ENCODE data around the gene TRIO. TPM values are rescaled to one million over a fixed set of nuclear protein-coding genes. Genes with fewer than 3 reads are reported as not detected.

Gene TRIO
- total and polyA plus RNA-seq, 10 of the 15 experiments (the other 5 are each of a cell fraction or from before 2014, with no cell fraction given) = 5.1 to 96.4 (median 44.6) TPM

DNA sequence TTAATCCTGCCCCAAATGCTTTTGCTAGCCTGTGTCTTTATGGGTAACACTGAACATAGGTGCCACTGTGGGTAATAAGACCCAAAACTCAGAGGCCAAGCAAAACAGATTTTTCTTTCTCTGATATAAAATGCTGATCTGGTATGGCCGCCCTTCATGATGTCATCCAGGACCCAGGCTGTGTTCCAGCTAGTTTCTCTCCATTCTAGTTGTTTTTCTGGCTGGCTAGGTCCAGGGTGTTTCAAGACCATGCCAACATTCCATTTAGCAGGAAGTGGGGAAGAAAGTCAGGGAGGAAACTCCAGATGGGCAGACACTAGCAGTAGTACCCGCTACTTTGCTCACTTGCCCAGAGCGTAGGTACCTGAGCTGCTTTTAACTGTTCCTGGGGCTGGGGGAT lies 254.6 kb downstream of the TRIO start:
- 100% methylated on average over 3 of the region's 3 CpGs for WGBS (ENCODE audit: insufficient coverage, insufficient replicate concordance, low lambda C conversion rate, missing lambda C conversion rate)
- CTCF ChIA-PET = interaction anchor here (1.2 to 1.4 kb wide), 3 partner anchors 11 to 277 kb away, joined by 3 to 18 read pairs (median 4); no protein-coding TSS in a partner anchor
- Histone ChIP-seq H3K4me2 (ENCODE audit: control insufficient read depth, insufficient read depth) (no peak overlapping the region), H3K27me3 (replicated peaks in 1 of 2; ENCODE audit: control insufficient read depth in 2 of 2, insufficient read depth in 2 of 2, low read length in 1 of 2) (no peaks in the 10 kb centered on the region), H3K79me2 (ENCODE audit: control insufficient read depth, insufficient read depth, low read length) (no peaks in the 10 kb centered on the region), H3K36me3 (ENCODE audit: control insufficient read depth in 2 of 2, insufficient read depth in 2 of 2, low read length in 1 of 2) (peaks cover 2 to 53% of the 10 kb centered on the region in 2 experiments), H3K9me3 (replicated peaks; ENCODE audit: control insufficient read depth, insufficient read depth, low read length) (no peaks in the 10 kb centered on the region; the same call in 2 of the 3 replicates), H3K27ac (ENCODE audit: control insufficient read depth, insufficient read depth) (no peak overlapping the region), H3K9ac (ENCODE audit: control insufficient read depth, insufficient read depth, low read length) (no peak overlapping the region), H3K4me1 (ENCODE audit: control insufficient read depth, insufficient read depth, low read length) (no peaks in the 10 kb centered on the region), H2AFZ (ENCODE audit: control insufficient read depth, low read depth, low read length) (no peak overlapping the region), H3K4me3 (no peak overlapping the region), H4K20me1 (ENCODE audit: control insufficient read depth, insufficient read depth) (no peaks in the 10 kb centered on the region)
- POLR2A ChIA-PET = no interaction called here
- no peak for FAIRE-seq
- DNase-seq (ENCODE audit: low read depth, low spot score) = no peak
- no peak for ATAC-seq
- RAD21 ChIA-PET (ENCODE audit: unreplicated experiment) = interaction anchor here (4.0 kb wide), 1 partner anchor 250 kb away, joined by 25 read pairs; no protein-coding TSS in a partner anchor
- no TSS peak for BruUV-seq (replicated peaks)
- intact Hi-C loops (cut with micrococcal nuclease; ENCODE audit: unreplicated experiment) = no loop called here
- in situ Hi-C loops (cut with MboI) = loop anchor here (10.0 kb wide), 1 partner anchor 247 kb away; no protein-coding TSS in a partner anchor
- TF ChIP-seq HDGF (IDR thresholded peaks at IDR 0.05) (no peak), CHD2 (IDR thresholded peaks at IDR 0.05; ENCODE audit: borderline replicate concordance, low read depth, low read length) (no peak), RBBP5 (conservative IDR thresholded peaks at IDR 0.05) (no peak), NFYB (IDR thresholded peaks at IDR 0.05; ENCODE audit: insufficient read depth, low read depth, low read length) (no peak), TCF12 (IDR thresholded peaks at IDR 0.05; ENCODE audit: low read depth, low read length) (no peak), MYB (IDR thresholded peaks at IDR 0.05; ENCODE audit: borderline replicate concordance, low read depth, low read length) (no peak), POLR2AphosphoS2 (IDR thresholded peaks at IDR 0.05; ENCODE audit: low read depth, low read length) (no peak), NFXL1 (IDR thresholded peaks at IDR 0.05; ENCODE audit: borderline replicate concordance) (no peak), STAT1 (conservative IDR thresholded peaks at IDR 0.05) (no peak), LARP7 (IDR thresholded peaks at IDR 0.05) (no peak), NR2C1 (IDR thresholded peaks at IDR 0.05) (no peak)
- TF ChIP-seq, protein P1, sequence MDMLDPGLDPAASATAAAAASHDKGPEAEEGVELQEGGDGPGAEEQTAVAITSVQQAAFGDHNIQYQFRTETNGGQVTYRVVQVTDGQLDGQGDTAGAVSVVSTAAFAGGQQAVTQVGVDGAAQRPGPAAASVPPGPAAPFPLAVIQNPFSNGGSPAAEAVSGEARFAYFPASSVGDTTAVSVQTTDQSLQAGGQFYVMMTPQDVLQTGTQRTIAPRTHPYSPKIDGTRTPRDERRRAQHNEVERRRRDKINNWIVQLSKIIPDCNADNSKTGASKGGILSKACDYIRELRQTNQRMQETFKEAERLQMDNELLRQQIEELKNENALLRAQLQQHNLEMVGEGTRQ (IDR thresholded peaks at IDR 0.05; ENCODE audit: borderline replicate concordance, low read depth, low read length) = no peak
- TF ChIP-seq, protein P2, sequence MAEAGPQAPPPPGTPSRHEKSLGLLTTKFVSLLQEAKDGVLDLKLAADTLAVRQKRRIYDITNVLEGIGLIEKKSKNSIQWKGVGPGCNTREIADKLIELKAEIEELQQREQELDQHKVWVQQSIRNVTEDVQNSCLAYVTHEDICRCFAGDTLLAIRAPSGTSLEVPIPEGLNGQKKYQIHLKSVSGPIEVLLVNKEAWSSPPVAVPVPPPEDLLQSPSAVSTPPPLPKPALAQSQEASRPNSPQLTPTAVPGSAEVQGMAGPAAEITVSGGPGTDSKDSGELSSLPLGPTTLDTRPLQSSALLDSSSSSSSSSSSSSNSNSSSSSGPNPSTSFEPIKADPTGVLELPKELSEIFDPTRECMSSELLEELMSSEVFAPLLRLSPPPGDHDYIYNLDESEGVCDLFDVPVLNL (IDR thresholded peaks at IDR 0.05; ENCODE audit: low read depth, low read length) = no peak
- TF ChIP-seq, protein P3, sequence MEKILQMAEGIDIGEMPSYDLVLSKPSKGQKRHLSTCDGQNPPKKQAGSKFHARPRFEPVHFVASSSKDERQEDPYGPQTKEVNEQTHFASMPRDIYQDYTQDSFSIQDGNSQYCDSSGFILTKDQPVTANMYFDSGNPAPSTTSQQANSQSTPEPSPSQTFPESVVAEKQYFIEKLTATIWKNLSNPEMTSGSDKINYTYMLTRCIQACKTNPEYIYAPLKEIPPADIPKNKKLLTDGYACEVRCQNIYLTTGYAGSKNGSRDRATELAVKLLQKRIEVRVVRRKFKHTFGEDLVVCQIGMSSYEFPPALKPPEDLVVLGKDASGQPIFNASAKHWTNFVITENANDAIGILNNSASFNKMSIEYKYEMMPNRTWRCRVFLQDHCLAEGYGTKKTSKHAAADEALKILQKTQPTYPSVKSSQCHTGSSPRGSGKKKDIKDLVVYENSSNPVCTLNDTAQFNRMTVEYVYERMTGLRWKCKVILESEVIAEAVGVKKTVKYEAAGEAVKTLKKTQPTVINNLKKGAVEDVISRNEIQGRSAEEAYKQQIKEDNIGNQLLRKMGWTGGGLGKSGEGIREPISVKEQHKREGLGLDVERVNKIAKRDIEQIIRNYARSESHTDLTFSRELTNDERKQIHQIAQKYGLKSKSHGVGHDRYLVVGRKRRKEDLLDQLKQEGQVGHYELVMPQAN (conservative IDR thresholded peaks at IDR 0.05) = no peak
- TF ChIP-seq, protein P4, sequence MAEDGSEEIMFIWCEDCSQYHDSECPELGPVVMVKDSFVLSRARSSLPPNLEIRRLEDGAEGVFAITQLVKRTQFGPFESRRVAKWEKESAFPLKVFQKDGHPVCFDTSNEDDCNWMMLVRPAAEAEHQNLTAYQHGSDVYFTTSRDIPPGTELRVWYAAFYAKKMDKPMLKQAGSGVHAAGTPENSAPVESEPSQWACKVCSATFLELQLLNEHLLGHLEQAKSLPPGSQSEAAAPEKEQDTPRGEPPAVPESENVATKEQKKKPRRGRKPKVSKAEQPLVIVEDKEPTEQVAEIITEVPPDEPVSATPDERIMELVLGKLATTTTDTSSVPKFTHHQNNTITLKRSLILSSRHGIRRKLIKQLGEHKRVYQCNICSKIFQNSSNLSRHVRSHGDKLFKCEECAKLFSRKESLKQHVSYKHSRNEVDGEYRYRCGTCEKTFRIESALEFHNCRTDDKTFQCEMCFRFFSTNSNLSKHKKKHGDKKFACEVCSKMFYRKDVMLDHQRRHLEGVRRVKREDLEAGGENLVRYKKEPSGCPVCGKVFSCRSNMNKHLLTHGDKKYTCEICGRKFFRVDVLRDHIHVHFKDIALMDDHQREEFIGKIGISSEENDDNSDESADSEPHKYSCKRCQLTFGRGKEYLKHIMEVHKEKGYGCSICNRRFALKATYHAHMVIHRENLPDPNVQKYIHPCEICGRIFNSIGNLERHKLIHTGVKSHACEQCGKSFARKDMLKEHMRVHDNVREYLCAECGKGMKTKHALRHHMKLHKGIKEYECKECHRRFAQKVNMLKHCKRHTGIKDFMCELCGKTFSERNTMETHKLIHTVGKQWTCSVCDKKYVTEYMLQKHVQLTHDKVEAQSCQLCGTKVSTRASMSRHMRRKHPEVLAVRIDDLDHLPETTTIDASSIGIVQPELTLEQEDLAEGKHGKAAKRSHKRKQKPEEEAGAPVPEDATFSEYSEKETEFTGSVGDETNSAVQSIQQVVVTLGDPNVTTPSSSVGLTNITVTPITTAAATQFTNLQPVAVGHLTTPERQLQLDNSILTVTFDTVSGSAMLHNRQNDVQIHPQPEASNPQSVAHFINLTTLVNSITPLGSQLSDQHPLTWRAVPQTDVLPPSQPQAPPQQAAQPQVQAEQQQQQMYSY (CRISPR knock-in tag; IDR thresholded peaks at IDR 0.05) = no peak
- SMC1A ChIA-PET (ENCODE audit: uncharacterized antibody, unreplicated experiment) = interaction anchor here (1.2 kb wide), 1 partner anchor 251 kb away, joined by 5 read pairs; no protein-coding TSS in a partner anchor
